HG03103 (cell line): ENCODE results near the gene SPARC.
A peak's percentile ranks its signal among the peaks of the same experiment; 100 is the strongest.

Source experiments
- ATAC-seq: cut with Tn5 transposase; IDR thresholded peaks from one replicate; pipeline ENCODE4 v1.9.1; 2021; ENCODE audit warnings: low read depth; ENCODE audit not compliant: unreplicated experiment

The SPARC gene

DNA sequence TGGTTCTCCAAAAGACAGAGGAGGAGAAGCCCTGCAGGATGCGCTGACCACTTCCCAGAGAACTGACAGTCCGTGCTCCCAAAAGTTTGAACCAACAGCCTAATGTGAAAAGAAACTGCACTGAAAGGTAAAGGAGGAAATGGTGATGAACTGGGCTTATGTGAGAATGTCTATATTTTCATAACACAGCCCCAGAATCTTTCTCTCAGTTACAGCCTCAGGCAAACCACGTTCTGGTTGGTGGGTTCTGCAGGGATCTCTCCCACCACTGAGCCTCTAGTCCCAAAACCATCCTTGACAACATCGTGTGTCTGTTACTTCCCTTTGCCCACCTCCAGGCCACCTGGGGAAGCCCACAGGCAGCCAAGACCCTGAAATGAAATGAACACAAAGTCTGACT lies 23.9 kb downstream of the SPARC start:
- no peak for ATAC-seq

DNA sequence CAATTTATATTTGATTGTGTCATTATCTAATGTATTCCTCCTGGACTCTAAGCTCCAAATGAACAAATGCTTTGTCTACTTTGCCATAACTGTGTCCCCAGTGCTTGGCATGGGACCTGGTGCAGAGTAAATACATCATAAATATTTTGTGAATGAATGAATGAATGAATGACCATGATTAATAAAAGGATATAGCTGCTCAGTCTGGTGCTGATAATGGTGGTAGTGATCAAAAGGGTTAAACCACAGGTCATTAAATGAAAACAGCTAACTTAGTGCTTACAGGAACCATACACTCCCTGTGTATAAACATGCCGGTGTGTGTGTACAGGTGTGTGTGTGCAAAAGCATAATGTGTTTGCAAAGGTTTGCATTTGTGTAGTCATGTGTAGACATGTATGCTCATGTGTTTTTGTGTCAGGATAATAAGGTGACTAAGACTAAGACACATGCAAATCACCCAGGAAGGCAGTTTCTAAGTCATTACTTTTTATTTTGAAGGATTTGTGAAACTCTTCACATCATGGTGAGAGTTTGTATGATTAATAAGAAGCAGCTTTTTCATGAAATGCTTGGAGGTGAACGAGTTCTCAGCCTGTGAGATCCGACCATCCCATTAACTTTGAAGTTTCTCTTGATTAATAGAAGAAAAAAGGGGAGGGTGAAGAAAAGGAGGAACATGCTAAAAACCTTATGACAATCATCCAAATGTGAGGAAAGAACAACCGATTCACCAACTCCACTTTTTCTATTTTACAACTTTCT lies 24.6 kb downstream of the SPARC start:
- ATAC-seq = peak; percentile 61

DNA sequence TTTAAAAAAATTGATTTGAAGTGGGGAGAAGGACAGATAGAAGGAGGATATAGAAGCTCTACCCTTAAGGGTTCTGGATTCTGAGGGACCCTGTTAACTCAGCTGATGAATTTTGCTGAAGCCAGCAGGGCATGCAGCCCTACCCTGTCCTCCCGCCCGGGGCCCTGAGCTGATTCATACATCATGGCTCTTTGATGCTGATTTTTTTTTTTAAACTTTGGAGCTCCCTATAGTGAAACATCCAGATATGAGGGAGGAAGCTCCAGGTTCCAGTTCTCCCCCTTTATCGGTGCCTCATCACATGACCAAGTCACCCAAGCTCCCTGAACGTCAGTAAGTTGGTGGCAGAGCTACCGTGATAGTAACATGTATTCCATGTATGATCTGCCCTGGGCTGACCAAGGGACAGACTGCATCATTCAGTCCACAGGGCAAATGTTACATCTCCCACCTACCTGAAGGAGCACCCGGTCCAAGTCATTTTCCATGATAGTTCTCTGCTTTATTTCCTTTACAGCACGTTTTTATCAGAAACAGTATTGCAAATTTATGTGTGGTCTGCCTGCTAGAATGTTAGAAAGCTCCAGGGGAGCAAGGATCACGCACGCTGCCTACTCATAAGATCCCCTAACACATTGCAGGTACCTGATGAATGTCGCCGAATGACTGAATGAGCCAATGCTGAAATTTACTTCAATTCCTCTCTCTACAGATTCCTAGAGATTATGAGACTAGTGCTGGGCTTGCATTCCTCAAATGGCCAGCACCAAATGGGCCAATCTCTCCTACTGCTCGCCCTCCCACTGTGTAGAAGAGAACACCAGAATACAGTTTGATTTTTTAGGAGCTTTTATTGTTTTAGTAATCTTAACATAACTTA lies 25.9 kb downstream of the SPARC start:
- no peak for ATAC-seq

DNA sequence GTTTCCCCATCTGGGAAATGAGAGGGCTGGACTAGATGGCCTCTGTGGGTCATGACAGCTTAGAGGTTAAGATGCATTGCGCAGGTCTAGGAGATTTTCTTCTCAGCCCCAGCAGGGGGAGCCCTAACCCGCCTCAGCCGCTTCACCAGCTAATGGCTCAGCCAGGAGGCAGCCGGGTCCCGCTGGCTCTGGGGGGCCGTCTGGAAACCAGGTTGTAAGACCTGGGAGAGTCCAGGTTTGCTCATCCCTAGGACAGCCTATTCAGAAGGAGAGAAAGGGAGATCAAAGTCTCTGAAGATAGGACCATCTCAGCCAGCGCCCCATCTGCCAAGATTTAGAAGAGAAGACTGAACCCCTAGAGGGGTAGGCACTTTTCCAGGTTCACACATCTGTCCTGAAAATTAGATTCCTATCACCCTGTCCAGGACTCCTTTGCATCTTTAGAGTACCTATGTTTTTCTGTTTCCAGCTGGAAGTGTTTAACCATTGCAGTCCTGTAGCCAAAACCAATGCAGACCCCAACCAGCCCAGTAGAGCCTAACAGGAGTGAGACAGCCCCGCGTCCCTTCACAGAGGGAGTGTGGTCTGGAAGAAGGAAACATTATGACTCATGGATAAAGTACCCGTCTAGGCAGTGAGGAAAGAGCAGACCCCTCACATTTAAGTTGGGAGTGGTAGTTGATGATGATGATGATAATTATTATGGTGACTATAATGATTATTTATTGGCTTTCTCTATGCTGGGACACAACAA lies 27.5 kb downstream of the SPARC start:
- peak; percentile 55 for ATAC-seq

DNA sequence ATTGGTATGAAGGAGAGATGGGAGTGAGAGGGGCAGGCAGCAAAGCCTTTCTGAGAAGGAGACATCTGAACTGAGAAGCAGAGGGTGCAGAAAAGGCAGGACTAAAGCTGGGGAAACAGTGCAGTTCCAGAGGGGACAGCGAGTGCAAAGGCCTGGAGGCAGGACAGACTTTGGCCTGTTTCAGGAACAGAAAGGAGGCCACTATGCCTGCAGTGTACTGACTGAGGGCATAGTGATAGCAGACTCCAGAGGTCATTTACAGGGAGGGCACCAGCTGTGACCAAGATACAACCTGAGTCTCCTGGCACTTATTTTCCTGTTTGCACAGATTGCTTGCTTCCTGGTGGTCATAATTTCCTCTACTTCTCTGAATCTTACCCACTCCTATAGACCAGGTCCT lies 29.6 kb downstream of the SPARC start:
- ATAC-seq = no peak

DNA sequence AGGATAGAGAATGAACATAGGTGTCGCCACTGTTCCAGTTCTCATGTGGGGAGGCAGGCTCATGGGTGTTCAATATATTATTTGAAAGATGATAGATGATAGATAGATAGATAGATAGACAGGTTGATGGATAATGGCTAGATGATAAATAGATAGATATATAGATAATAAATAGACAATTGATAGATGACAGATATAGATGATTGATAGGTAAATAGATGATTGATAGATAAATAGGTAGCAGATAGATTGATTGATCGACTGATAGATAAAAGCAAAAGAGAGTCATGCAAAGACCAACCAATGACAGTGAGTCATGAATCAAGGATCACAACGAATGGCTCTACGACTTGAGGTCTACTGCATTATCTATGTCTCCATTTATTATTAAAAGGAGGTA lies 30.4 kb downstream of the SPARC start:
- no peak for ATAC-seq

DNA sequence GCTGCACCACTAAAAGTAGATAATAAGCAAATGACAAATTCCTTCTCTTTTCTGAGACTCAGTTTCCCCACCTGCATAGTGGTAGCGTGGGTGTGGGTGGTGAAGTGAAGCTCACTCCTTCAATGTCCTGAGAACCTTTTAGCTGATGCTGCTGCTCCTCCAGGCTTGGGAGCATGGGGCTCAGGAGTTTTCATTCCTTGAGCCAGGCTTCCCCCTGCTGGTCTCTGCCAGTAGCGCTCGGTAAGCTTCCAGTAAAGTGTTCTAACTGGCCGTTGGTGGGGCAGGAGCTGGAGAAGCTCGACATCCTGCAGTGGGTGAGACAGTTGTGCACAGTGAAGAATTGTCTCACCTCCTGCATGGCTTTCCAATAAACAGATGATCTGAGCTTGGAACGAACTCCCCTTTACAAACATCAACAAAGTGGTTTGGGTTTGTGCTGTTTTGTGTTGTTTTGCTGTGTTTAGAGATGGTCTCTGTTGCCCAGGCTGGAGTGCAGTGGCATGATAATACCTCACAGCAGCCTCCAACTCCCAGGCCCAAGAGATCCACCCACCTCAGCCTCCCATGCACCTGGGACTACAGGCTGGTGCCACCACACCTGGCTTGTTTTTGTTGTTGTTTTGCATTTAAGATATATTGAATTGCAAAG lies 34.6 kb downstream of the SPARC start:
- ATAC-seq = peak; percentile 96

DNA sequence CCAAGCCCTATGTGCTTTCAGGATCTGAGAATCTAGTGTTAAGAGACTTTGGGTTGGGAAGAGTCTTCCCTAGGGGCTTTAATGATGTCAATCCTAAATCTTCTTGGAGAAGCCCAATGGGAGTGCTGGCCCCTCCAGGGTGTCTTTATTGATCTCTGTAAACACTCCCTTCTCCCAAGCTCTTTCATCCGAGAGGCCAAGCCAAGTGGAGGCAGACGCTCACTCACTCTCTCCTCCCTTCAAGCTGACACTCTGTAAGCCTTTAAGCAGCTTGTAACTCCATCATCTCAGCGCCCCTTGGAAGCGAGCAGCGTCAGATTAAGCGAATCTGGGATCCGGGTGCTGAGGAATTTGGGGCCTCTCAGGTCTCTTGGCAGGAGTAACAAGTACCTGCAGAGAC lies 37.7 kb downstream of the SPARC start:
- ATAC-seq = no peak

DNA sequence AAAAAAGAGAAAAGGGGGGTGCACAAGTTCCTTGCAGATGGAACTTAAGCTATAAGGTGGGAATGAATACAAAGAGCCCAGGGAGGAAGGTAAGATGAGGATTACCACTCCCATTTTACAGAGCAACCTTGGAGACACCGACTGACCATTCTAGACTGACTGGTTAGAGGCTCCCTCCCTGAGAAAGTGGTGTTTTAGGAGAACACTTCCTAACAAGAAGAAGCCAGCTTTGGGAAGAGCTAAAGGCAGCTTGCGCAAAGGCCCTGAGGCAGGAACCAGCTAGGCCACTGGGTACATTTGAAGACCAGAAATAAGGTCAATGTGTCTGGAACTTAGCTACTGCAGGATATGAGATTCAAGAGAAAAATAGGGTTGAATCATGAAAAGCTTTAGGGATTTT lies 38.6 kb downstream of the SPARC start:
- no peak for ATAC-seq

DNA sequence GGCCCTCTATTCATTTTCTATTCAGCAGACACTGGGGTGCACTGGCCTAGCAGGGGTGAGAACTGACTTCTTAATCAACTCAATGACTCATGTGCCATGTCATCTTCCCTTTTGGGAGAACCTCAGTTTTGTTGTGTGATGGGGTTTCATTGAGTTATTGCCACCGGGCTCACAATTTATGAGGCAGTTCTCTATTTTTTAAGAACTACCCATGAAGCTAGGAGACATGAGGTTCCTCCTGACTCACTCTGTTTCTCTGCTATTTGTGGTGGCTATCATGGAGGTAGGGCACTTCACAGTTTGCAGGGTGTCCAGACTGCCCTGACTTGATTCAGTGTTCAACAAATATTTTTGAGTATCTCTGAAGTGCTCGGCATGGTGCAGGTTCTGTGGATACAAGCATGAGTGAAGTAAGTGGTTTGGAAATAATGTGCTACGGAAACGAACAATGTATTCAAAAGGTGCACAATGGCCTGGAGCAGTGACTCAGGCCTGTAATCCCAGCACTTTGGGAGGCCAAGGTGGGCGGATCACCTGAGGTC lies 39.3 kb downstream of the SPARC start:
- ATAC-seq = no peak

DNA sequence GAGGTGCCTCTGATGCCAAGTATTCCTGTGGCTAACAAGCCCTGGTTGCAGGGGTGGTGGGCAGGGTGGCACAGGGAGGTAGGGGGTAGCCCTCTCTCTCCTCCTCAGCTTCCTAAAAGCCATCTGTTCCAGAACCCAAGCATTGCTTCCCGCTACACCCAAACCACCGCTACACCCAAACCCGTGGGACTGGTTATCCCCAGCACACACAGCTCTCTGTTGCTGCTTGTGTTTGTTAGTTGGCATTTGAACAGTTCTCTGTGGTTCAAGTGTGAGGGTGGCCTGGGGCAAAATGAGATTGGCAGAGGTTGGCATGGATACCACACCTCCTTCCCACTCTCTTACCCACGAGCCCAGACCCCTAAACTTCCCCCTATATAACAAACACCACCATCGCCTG lies 40.4 kb downstream of the SPARC start:
- no peak for ATAC-seq

DNA sequence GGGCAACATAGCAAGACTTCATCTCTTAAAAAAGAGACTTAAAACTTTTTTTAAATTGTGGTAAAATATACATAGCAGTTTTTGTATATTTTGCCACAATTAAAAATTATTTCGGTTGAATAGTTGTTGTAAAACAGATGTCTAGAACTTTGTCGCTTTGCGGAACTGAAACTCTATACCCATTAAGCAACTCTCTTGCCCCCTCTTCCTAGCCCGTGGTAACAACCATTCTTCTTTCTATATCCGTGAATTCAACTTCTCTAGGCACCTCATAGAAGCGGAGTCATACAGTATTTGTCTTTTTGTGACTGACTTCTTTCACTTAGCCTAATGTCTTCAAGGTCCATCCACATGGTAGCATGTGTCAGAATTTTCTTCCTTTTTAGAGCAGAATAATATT lies 43.3 kb downstream of the SPARC start:
- ATAC-seq = no peak

DNA sequence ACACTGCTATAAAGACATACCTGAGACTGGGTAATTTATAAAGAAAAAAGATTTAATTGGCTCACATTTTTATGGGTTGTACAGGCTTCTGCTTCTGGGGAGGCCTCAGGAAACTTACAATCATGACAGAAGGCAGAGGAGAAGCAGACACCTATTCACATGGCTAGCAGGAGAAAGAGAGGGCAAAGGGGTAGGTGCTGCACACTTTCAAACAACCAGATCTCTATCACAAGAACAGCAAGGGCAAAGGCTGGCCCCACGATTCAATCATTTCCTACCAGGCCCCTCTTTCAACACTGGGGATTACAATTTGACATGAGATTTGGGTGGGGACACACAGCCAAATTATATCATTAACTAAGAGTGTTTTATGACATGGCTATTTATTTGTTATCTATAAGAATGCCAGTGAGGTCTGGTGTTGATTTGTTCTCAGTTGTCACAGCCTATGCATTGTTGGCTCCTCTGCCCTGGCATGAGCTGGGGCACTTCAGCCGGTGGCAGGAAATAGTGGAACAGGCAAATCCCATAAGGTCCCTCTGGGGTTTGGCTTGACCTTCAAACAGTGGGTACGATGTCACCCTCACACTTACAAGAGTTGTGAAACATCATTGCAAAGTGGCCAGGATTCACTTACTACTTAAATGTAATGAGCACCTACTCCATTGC lies 44.1 kb downstream of the SPARC start:
- no peak for ATAC-seq

DNA sequence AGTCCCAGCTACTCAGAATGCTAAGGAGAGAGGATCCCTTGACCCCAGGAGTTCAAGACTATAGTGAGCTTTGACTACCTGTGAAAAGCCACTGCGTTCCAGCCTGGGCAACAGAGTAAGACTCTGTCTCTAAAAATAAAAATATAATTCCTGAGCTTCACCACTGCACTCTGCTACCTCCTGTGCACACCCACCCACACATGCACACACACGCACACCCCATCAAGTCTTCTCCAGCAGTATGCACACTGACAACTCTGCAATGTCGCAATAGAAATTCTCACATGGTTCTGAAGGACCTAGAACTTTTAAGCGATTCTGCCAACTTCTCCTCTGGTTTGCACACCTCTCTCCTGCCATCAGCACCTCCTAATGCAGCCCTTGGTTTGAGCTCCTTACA lies 48.1 kb downstream of the SPARC start:
- ATAC-seq = no peak

DNA sequence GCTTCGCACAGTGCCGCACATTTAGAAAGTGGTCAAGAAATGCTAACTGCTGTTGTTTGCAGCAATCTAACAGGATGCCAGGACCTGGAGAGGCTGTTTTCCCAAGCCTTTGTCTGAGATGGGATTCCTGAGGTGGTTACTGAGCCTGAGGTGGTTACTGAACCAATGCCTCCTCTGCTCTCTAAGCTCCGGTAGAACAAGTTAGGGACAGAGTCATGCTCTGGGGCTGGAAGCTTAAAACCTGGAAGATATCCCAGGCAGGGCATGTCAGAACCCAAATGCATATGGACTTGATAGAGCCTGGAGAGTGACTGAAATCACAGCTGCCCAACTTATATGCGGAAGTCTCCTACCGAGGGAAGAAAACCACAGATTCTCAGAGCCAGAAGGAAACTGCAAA lies 49.0 kb downstream of the SPARC start:
- ATAC-seq = no peak

DNA sequence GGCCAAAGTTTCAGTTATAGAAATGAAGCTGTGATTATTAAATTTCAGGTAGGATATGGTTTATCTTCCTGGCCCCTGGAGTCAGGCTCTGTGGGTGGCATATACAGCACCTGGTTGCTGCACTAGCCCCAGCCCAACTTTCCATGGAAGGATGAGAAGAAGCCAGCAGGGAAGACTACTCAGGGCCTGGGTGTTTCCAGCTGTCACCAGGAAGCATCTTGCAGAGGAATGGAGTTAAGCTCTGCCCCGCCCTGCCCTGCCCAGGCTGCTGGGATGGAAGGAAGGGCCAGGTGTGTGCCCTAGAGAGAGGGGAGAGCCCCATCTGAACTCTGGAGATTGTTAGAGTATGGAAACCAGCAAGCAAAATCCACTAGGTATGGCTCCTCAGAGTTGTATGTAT lies 52.8 kb downstream of the SPARC start:
- ATAC-seq = no peak

DNA sequence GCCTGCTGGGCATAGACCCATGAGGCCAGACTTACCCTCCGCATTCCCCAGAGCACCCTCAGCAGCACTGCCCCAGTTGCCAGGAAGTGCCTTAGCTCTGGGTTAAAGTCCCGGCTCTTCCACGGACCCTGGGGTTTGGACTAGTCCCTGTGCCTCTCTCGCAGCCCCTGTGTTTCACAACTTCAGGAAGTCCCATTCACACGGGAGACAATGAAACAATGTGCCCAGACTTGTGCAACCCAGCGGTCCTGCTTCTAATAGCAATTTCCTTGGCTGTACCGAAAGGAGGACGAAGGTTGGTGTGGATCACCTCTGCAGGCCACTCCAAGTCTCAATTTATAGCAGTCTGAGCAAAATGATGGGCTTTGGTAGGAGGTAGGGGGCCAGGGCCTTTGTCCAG lies 53.8 kb downstream of the SPARC start:
- no peak for ATAC-seq

DNA sequence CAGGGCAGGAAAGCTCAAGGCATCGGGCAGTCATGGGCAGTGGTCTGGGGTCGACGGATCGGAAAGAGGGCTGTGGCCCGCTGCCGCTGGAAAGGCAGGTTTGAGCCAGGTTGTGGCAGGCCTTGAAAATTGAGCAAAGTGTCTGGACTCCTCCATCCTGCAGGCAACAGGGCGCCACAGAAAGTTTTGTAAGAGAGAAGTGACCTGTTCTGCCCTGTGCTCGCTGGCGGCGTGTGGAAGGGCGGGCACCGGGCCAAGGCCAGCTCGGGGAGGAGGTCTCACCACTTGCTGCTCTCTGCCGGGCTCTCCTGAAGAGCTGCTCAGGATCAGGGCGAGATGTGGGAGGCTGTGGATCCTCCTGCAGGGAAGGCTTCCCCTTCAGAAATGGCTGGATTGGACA lies 54.2 kb downstream of the SPARC start:
- ATAC-seq = no peak

DNA sequence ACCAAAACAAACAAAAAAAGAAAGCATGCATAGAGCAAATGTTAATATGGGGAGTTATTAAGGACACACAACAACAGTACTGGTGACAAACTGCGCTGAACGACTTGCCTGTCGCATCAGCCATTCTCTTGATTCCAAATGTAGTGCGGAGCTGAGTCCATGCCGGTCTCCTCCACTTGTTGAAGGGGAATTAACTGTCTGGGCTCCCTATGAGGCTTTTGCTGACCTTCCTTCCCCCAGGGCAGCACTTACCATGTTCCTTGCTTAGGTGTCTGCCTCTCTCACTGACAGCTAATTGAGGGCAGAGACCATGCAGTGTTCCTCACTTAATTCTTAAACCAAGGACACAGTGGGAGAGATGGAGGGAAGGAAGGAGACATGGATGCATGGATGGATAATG lies 54.8 kb downstream of the SPARC start:
- ATAC-seq = no peak

DNA sequence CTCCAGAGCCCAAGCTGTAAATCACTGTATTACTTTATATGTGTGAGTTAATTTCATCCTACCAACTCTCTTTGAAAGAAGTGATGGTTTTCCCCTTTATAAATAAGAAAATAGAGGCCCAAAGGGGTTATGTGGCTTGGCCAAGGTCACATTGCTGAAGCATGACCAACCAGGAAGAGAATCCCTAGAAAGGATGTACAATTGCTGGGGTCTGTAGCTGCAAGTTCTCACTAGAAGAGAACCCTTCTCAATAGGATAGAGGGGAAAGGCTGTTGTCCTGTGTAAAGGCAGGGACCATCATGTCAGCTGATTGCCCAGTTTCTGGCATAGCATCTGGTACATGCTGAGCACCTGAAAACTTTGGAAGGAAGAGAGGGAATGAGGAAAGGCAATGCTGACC lies 56.6 kb downstream of the SPARC start:
- ATAC-seq = no peak
